Muscle layer of colon (tissue), 2 donors: ENCODE measurements around the gene SLC2A3.
"Not testable (repeated sequence)": the region's sequence is repeated elsewhere in the genome, so short reads cannot be mapped to it uniquely, and the experiment has no call there.

Source experiments
- H3K27ac ChIP-seq: one replicate; pipeline ENCODE4 v1.7.0; 2013; ENCODE audit warnings: low read depth, mild to moderate bottlenecking, low read length, moderate library complexity
- H3K27me3 ChIP-seq, 2 donors: one replicate each; pipeline ENCODE4 v1.7.0; 2013; ENCODE audit warnings: low read length in 2 of 2, mild to moderate bottlenecking in 2 of 2; ENCODE audit not compliant: insufficient read depth in 2 of 2, control insufficient read depth in 1 of 2
- H3K36me3 ChIP-seq: one replicate; pipeline ENCODE4 v1.7.0; 2013; ENCODE audit warnings: mild to moderate bottlenecking, low read length; ENCODE audit not compliant: insufficient read depth
- H3K4me1 ChIP-seq: one replicate; pipeline ENCODE4 v1.7.0; 2013; ENCODE audit warnings: mild to moderate bottlenecking, low read length; ENCODE audit not compliant: insufficient read depth
- H3K4me3 ChIP-seq, 2 donors: one replicate each; pipeline ENCODE4 v1.7.0; 2013; ENCODE audit warnings: low read length in 2 of 2, low read depth in 1 of 2, mild to moderate bottlenecking in 1 of 2, moderate library complexity in 1 of 2
- H3K9ac ChIP-seq: one replicate; pipeline ENCODE4 v1.7.0; 2013; ENCODE audit warnings: low read length
- H3K9me3 ChIP-seq: one replicate; pipeline ENCODE4 v1.7.0; 2013; ENCODE audit warnings: mild to moderate bottlenecking, low read length
- donor health status: abdominal sarcoma.
- donor health status: Adenocarcinoma of cecum.

Gene SLC2A3

GRCh38 chr12:7927470-7927869 is 8.5 kb downstream of the SLC2A3 start:
- Histone ChIP-seq H3K4me1 (no peaks in the 10 kb centered on the region), H3K36me3 (peaks cover 46% of the 10 kb centered on the region), H3K9ac (no peak overlapping the region)

GRCh38 chr12:7926068-7926666 is 9.8 kb downstream of the SLC2A3 start:
- H3K36me3 ChIP-seq = peaks cover 50% of the 10 kb centered on the region
- H3K4me1 ChIP-seq, H3K4me3 ChIP-seq, H3K9ac ChIP-seq, H3K9me3 ChIP-seq, H3K27me3 ChIP-seq, H3K27ac ChIP-seq: not testable (repeated sequence)

More at GRCh38 chr12:7927470-7927869, 8.5 kb downstream of the SLC2A3 start:
- Histone ChIP-seq H3K4me3 (no peak overlapping the region), H3K27ac (no peak overlapping the region), H3K27me3 (no peaks in the 10 kb centered on the region), H3K9me3 (no peaks in the 10 kb centered on the region)

GRCh38 chr12:7923241-7924236 is 12.4 kb downstream of the SLC2A3 start:
- H3K27me3 ChIP-seq = no peaks in the 10 kb centered on the region
- H3K9ac ChIP-seq = no peak overlapping the region
- no peaks in the 10 kb centered on the region for H3K9me3 ChIP-seq
- H3K36me3 ChIP-seq = peaks cover 36% of the 10 kb centered on the region
- H3K4me1 ChIP-seq = no peaks in the 10 kb centered on the region
- no peak overlapping the region for H3K4me3 ChIP-seq
- H3K27ac ChIP-seq = no peak overlapping the region

GRCh38 chr12:7921181-7921580 is 14.8 kb downstream of the SLC2A3 start:
- H3K36me3 ChIP-seq = peaks cover 25% of the 10 kb centered on the region
- H3K4me3 ChIP-seq, H3K4me1 ChIP-seq, H3K27ac ChIP-seq, H3K27me3 ChIP-seq, H3K9me3 ChIP-seq, H3K9ac ChIP-seq: not testable (repeated sequence)

- H3K27ac ChIP-seq, H3K4me1 ChIP-seq, H3K9ac ChIP-seq, H3K4me3 ChIP-seq, H3K9me3 ChIP-seq, H3K27me3 ChIP-seq: not testable (repeated sequence)
- peaks cover 13% of the 10 kb centered on the region for H3K36me3 ChIP-seq
Observed at GRCh38 chr12:7918268-7918590, 17.8 kb downstream of the SLC2A3 start.

GRCh38 chr12:7917392-7918267 is 18.4 kb downstream of the SLC2A3 start:
- Histone ChIP-seq H3K27ac (no peak overlapping the region), H3K36me3 (peaks cover 12% of the 10 kb centered on the region), H3K9ac (no peak overlapping the region), H3K9me3 (no peaks in the 10 kb centered on the region), H3K4me1 (no peaks in the 10 kb centered on the region), H3K27me3 (no peaks in the 10 kb centered on the region), H3K4me3 (no peak overlapping the region)

GRCh38 chr12:7916936-7917335 is 19.1 kb downstream of the SLC2A3 start:
- no peaks in the 10 kb centered on the region for H3K9me3 ChIP-seq
- no peak overlapping the region for H3K27ac ChIP-seq
- peaks cover 5% of the 10 kb centered on the region for H3K36me3 ChIP-seq

GRCh38 chr12:7915661-7916403 is 20.2 kb downstream of the SLC2A3 start:
- Histone ChIP-seq H3K9me3 (no peaks in the 10 kb centered on the region), H3K9ac (no peak overlapping the region), H3K4me1 (no peaks in the 10 kb centered on the region), H3K36me3 (no peaks in the 10 kb centered on the region), H3K27ac (no peak overlapping the region), H3K27me3 (no peaks in the 10 kb centered on the region), H3K4me3 (no peak overlapping the region)

More at GRCh38 chr12:7916936-7917335, 19.1 kb downstream of the SLC2A3 start:
- H3K27me3 ChIP-seq = no peaks in the 10 kb centered on the region
- no peak overlapping the region for H3K4me3 ChIP-seq
- no peaks in the 10 kb centered on the region for H3K4me1 ChIP-seq
- no peak overlapping the region for H3K9ac ChIP-seq

- not testable (repeated sequence) for H3K4me1 ChIP-seq, H3K4me3 ChIP-seq, H3K9me3 ChIP-seq, H3K27ac ChIP-seq, H3K27me3 ChIP-seq, H3K36me3 ChIP-seq, H3K9ac ChIP-seq
Observed at GRCh38 chr12:7910106-7910505, 25.9 kb downstream of the SLC2A3 start.

GRCh38 chr12:7907009-7907408 is 29.0 kb downstream of the SLC2A3 start:
- Histone ChIP-seq H3K9me3 (no peaks in the 10 kb centered on the region), H3K27ac (no peak overlapping the region), H3K4me1 (no peaks in the 10 kb centered on the region), H3K4me3 (no peak overlapping the region), H3K36me3 (no peaks in the 10 kb centered on the region), H3K9ac (no peak overlapping the region), H3K27me3 (no peaks in the 10 kb centered on the region)

- H3K9ac ChIP-seq, H3K27ac ChIP-seq, H3K4me1 ChIP-seq, H3K36me3 ChIP-seq, H3K4me3 ChIP-seq, H3K9me3 ChIP-seq, H3K27me3 ChIP-seq: not testable (repeated sequence)
Observed at GRCh38 chr12:7906303-7906702, 29.7 kb downstream of the SLC2A3 start.
